Activated CD4-positive, CD25-positive, alpha-beta regulatory T cell treated with anti-CD3 and anti-CD28 coated beads, Interleukin-2, amount 50 U/mL, for 16 hours (primary cell): ENCODE results near the gene SBK1.

Source experiments
- DNase-seq: peaks from one replicate; pipeline ENCODE4 v3.0.0-alpha.2; 2020; ENCODE audit warnings: low read depth, low spot score

SBK1 gene

DNA sequence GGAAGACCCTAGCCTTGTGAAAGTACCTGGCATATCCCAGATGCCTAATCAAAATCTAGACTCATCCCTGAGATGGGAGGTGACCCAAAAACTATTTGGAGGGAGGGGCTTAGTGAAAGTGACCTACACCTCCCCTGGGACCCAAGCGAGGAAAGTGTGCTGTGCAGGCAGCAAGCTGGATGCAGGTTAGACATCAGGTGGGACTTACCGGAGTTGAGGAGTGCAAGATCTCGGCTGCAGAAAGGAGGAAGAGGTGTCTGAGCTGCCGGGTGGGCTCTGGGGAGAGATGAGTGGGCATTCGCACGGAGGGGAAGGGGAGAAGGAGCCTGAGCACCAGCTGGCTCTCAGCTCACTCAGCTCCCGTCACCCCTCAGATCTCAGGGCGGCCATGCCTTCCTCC lies 10.3 kb upstream of the SBK1 start:
- DNase-seq = no peak

- DNase-seq = no peak
Measured at GRCh38 chr16:28283173-28283572, 9.2 kb upstream of the SBK1 start.

- DNase-seq = no peak
Measured at GRCh38 chr16:28283798-28284577, 8.3 kb upstream of the SBK1 start.

DNA sequence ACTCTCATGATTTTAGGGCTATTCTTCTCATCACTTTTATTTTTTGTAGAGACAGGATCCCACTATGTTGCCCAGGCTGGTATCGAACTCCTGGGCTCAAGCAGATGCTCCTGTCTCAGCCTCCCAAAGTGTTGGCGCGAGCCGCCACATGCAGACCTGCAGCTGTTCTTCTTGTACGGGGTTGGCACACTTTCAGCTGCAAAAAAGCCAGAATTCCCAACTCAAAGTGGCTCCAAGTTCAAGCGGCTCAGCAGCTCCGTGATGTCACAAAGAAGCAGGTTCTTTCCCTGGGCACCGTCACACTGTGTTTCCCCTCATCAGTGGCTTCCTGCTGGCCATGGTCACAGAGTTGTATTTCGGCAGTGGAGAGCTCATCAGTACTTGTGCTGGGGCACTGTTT lies 6.7 kb upstream of the SBK1 start:
- no peak for DNase-seq

DNA sequence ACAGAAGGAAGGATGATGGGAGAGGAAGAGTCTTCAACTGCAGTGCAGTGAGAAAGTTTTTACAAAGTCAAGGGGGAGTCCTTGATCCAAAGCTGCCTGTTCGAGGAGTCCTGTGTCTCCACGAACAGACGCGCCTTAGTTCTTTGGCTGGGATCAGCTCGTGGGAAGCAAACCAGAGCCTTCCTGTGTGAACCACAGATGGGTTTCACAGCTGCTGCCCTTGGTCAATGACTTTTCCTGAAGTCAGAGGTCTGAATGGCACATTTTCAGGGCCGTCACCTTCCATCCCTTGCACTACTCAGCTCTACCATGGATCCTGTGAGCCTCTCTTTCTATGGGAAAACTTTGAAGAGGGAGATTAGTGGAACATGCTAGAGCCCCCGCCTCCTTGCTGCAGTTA lies 4.2 kb upstream of the SBK1 start:
- DNase-seq = no peak

- no peak for DNase-seq
Measured at GRCh38 chr16:28289048-28289447, 3.3 kb upstream of the SBK1 start.

- no peak for DNase-seq
Measured at GRCh38 chr16:28289939-28290858, 2.1 kb upstream of the SBK1 start.

GRCh38 chr16:28290859-28291254 lies 1.5 kb upstream of the SBK1 start:
- no peak for DNase-seq

- no peak for DNase-seq
Measured at GRCh38 chr16:28292731-28293600, 641 bp downstream of the SBK1 start.

GRCh38 chr16:28293601-28293960 lies 1.3 kb downstream of the SBK1 start:
- no peak for DNase-seq

GRCh38 chr16:28294201-28294600 lies 1.9 kb downstream of the SBK1 start:
- no peak for DNase-seq

- no peak for DNase-seq
Measured at GRCh38 chr16:28295276-28295675, 3.0 kb downstream of the SBK1 start.

DNA sequence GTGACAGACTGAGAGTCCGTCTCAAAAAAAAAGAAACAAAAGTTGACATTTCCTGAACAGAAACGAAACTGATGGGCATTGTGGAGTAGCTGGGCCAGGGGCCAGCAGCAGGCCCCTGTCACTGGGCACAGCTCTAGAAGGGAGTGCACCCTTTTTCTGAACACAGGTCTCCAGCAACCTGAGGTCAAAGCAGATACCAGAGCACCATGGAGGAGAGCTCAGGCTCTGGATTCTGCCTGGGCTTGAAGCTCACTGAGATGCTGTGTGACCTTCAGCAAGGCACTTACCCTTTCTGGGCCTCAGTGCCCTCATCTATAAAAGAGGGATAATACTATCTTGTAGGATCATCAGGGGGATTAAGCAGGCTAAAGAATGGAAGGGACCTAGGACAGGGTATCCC lies 5.0 kb downstream of the SBK1 start:
- DNase-seq = no peak

- DNase-seq = no peak
Measured at GRCh38 chr16:28297784-28298510, 5.6 kb downstream of the SBK1 start.

DNA sequence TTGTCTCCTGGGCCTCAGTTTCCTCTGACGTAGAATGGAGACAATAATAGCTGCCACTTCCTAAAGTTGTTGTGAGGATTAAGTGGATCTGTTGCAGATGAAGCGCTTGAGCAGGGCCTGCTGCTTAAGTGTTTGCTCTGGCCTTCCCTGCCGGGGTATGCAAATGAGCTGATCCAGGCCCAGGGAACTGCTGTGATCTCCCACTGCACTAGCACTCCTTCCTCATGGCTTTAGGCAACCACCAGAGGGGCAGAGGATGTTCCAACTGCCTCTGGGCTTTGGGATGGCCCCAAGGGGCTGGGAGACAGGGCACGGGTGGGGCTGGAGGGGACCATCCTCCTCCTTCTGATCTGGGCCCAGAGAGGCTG lies 6.2 kb downstream of the SBK1 start:
- no peak for DNase-seq

- no peak for DNase-seq
Measured at GRCh38 chr16:28300327-28300726, 8.0 kb downstream of the SBK1 start.

DNA sequence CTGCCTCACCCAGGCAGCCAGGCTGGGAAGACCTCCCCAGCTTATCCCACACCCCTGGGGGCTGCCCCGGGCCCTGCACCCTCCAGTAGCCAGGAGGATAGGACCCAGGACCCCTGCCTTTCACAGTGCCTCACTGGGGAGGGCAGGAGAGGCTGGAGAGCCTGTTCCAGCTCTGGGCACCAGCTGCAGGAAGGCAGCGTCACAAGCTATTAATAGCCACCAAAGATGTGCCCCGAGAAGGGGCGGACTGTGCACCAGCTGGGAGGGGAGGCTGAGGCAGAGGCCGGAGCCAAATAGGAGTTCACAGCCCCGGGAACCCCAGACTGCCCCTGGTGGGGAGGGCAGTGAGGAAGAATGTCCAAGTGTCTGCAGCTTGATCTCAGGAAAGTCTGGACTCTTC lies 8.8 kb downstream of the SBK1 start:
- DNase-seq = no peak

DNA sequence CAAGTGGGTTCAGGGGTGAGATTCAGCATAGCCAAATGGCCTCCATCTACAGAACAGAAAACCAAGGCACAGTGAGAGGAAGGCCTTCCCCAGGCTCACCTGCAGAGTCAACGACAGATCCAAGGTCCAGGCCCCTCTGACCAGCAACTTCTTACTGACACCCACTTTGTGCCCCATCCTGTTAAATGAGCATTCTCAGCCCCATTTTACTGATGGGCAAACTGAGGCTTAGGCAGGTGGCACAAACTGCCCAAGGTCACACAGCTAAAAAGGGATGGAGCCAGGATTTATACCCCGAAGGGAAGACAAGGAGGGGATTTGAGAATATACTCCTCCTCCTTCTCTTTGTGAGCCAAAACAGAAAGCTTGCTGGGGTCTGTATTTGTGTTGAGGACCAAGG lies 9.3 kb downstream of the SBK1 start:
- DNase-seq = no peak

DNA sequence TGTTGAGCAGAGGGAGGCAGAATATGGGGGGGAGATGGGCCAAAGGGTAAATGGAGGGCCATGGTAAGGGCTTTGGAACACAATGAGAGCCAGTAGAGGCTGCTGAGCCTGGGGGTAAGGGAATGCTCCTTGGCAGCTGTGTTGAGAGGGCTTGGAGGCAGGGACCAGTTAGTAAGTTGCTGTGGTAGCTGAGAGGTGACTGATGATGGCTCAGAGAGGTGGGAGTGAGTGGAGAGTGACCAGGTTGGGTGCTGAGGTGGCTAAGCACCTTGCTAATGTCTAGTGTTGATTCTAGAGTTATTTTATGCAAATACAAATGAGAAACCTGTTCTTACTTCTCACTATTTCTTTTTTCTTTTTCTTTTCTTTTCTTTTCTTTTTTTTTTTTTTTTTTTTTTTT lies 10.8 kb downstream of the SBK1 start:
- no peak for DNase-seq

DNA sequence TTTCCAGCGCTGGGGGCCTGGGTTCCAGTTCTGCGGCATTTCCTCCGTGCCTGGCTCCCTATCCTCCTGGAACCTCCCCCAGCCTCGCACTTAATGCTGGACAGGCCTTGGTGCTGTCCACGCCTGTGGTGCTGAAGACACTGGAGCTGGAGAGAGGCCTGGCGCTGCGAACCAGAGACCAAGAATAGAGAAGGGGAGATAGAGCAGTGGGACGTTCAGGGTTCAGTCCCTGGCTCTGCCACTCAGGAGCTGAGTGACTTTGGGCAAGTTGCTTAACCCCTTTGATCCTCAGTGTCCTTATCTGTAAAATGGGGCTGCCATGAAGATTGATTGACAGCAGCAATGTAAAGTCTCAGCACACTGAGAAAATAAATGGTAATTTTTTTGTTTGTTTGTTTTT lies 11.9 kb downstream of the SBK1 start:
- DNase-seq = no peak

DNA sequence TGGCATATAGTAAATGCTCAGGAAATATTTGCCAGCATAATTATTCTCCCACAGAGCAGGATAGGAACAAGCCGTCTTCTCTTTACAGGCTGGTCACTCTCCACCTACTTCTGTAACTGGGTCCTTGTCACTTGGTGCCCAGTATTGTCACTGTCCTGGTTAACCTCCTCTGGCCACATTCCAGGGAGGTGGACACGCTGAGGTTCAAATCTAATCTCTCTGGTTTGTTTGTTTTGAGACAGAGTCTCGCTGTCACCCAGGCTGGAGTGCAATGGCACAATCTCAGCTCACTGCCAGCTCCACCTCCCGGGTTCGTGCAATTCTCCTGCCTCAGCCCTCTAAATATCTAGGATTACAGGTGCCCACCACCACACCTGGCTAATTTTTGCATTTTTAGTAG lies 15.6 kb downstream of the SBK1 start:
- DNase-seq = no peak
